IMR-90 (cell line): Measurements from ENCODE around the gene CD300LB. TPM values are rescaled to one million over a fixed set of nuclear protein-coding genes. Genes with fewer than 3 reads are reported as not detected.

Experiments
- ATAC-seq: fragments of 200-7000 bp; cut with Tn5 transposase; 2 replicates; pipeline ENCODE4 v1.9.1; 2020; ENCODE audit warnings: low read depth, mild to moderate bottlenecking, moderate library complexity
- BruUV-seq: library from RNA; stranded (reverse); fragments of 400-500 nt; replicated peaks from 2 replicates; lab custom pipeline; 2021; lab: Mats Ljungman, UMichigan
- CTCF ChIA-PET: fragments of 300-600 bp; formaldehyde crosslinking; extraction: SDS; loops from one replicate; lab custom pipeline; 2021; ENCODE audit warnings: antibody characterized with exemption; lab: Yijun Ruan, JAX
- POLR2A ChIA-PET: fragments of 300-600 bp; sonication (Branson Sonifier 250); formaldehyde crosslinking; loops from one replicate; lab custom pipeline; 2022; ENCODE audit warnings: antibody characterized with exemption; ENCODE audit not compliant: unreplicated experiment; lab: Charles Lee
- DNase-seq: peaks from one replicate; pipeline ENCODE4 v3.0.0; 2013
- H2AFZ ChIP-seq: replicated peaks from 2 replicates; pipeline ENCODE3; 2013; ENCODE audit warnings: low read length, mild to moderate bottlenecking; ENCODE audit not compliant: poor library complexity
- H2AK5ac ChIP-seq: 2 replicates; pipeline ENCODE4 v1.6.1; 2013; ENCODE audit warnings: low read depth, low read length, inconsistent platforms
- H2AK9ac ChIP-seq: replicated peaks from 2 replicates; pipeline ENCODE3; 2013; ENCODE audit warnings: mild to moderate bottlenecking, low read depth, low read length, moderate library complexity; ENCODE audit not compliant: poor library complexity
- H2BK120ac ChIP-seq: 2 replicates; pipeline ENCODE4 v1.6.1; 2013; ENCODE audit warnings: low read depth, low read length, inconsistent platforms
- H2BK15ac ChIP-seq: 3 replicates; pipeline ENCODE4 v1.6.1; 2013; ENCODE audit warnings: low read depth, low read length, inconsistent platforms
- H2BK20ac ChIP-seq: 2 replicates; pipeline ENCODE4 v1.6.1; 2013; ENCODE audit warnings: low read depth, mild to moderate bottlenecking, inconsistent platforms, low read length, moderate library complexity
- H2BK5ac ChIP-seq: 2 replicates; pipeline ENCODE4 v1.6.1; 2013; ENCODE audit warnings: mild to moderate bottlenecking, low read depth, low read length, inconsistent platforms; ENCODE audit not compliant: poor library complexity, severe bottlenecking
- H3K14ac ChIP-seq: replicated peaks from 2 replicates; pipeline ENCODE4 v1.6.1; 2013; ENCODE audit warnings: low read depth, low read length, inconsistent platforms
- H3K18ac ChIP-seq: 2 replicates; pipeline ENCODE4 v1.6.1; 2013; ENCODE audit warnings: low read depth, low read length, control low read depth
- H3K23ac ChIP-seq: 2 replicates; pipeline ENCODE4 v1.6.1; 2013; ENCODE audit warnings: low read depth, low read length, inconsistent platforms
- H3K27ac ChIP-seq: 2 replicates; pipeline ENCODE4 v1.5.1; 2013; ENCODE audit warnings: mild to moderate bottlenecking, control low read depth, low read length; ENCODE audit not compliant: insufficient read depth
- H3K27me3 ChIP-seq: 2 replicates; pipeline ENCODE4 v1.6.1; 2013; ENCODE audit warnings: low read length; ENCODE audit not compliant: control insufficient read depth, insufficient read depth
- H3K36me3 ChIP-seq: 2 replicates; pipeline ENCODE4 v1.6.1; 2013; ENCODE audit warnings: low read length, mixed read lengths; ENCODE audit not compliant: control insufficient read depth, insufficient read depth
- H3K4ac ChIP-seq: 2 replicates; pipeline ENCODE4 v1.6.1; 2013; ENCODE audit warnings: low read depth, low read length, inconsistent platforms
- H3K4me1 ChIP-seq: 2 replicates; pipeline ENCODE4 v1.6.1; 2013; ENCODE audit warnings: low read length, mixed read lengths; ENCODE audit not compliant: control insufficient read depth, insufficient read depth
- H3K4me2 ChIP-seq: 2 replicates; pipeline ENCODE4 v1.6.1; 2013; ENCODE audit warnings: low read depth, mild to moderate bottlenecking, control low read depth, low read length, moderate library complexity
- H3K4me3 ChIP-seq: 2 replicates; pipeline ENCODE4 v1.5.1; 2013; ENCODE audit warnings: low read depth, mild to moderate bottlenecking, control low read depth, low read length, moderate library complexity; ENCODE audit not compliant: insufficient read depth
- H3K56ac ChIP-seq: 2 replicates; pipeline ENCODE4 v1.6.1; 2013; ENCODE audit warnings: low read length, inconsistent platforms; ENCODE audit not compliant: insufficient read depth; ENCODE audit errors: extremely low read depth
- H3K79me1 ChIP-seq, 2 experiments: 2 replicates each; pipeline ENCODE4 v1.6.1; 2013; ENCODE audit warnings: low read length in 2 of 2, inconsistent platforms in 1 of 2, low read depth in 1 of 2
- H3K9ac ChIP-seq: 2 replicates; pipeline ENCODE4 v1.6.1; 2013; ENCODE audit warnings: low read depth, low read length, control low read depth
- H3K9me1 ChIP-seq: 2 replicates; pipeline ENCODE4 v1.6.1; 2013; ENCODE audit warnings: low read length, inconsistent platforms; ENCODE audit not compliant: insufficient read depth
- H3K9me3 ChIP-seq: 2 replicates; pipeline ENCODE4 v1.6.1; 2013; ENCODE audit warnings: low read length; ENCODE audit not compliant: control insufficient read depth, insufficient read depth
- H4K20me1 ChIP-seq: 2 replicates; pipeline ENCODE4 v1.6.1; 2013; ENCODE audit warnings: low read length, inconsistent platforms; ENCODE audit not compliant: insufficient read depth
- H4K5ac ChIP-seq: 2 replicates; pipeline ENCODE4 v1.6.1; 2013; ENCODE audit warnings: mild to moderate bottlenecking, low read depth, low read length, control low read depth
- H4K8ac ChIP-seq, 2 experiments: 2 replicates each; pipeline ENCODE4 v1.6.1; 2013; ENCODE audit warnings: low read depth in 2 of 2, low read length in 2 of 2, control low read depth in 1 of 2, inconsistent platforms in 1 of 2
- H4K91ac ChIP-seq: 2 replicates; pipeline ENCODE4 v1.6.1; 2013; ENCODE audit warnings: low read depth, low read length, inconsistent platforms; ENCODE audit not compliant: insufficient read depth
- CEBPB ChIP-seq: IDR thresholded peaks from 2 replicates; pipeline ENCODE4 v1.6.1; 2012; ENCODE audit warnings: low read depth, low read length, improper control_type of control experiment
- CHD1 ChIP-seq: IDR thresholded peaks from 2 replicates; pipeline ENCODE4 v1.6.1; 2012; ENCODE audit warnings: low read depth, low read length, improper control_type of control experiment
- ELK1 ChIP-seq: fragments of 150-350 bp; IDR thresholded peaks from 2 replicates; pipeline ENCODE4 v1.6.1; 2016; ENCODE audit warnings: low read depth, mild to moderate bottlenecking, low read length, moderate library complexity, borderline replicate concordance
- FOS ChIP-seq: fragments of 150-350 bp; IDR thresholded peaks from 2 replicates; pipeline ENCODE4 v1.6.1; 2016; ENCODE audit warnings: low read depth, low read length
- MXI1 ChIP-seq: IDR thresholded peaks from 2 replicates; pipeline ENCODE4 v1.6.1; 2012; ENCODE audit warnings: low read depth, mild to moderate bottlenecking, low read length, moderate library complexity, borderline replicate concordance
- POLR2A ChIP-seq: IDR thresholded peaks from 2 replicates; pipeline ENCODE4 v1.6.1; 2012; ENCODE audit warnings: mild to moderate bottlenecking, low read depth, low read length
- RAD21 ChIP-seq: IDR thresholded peaks from 2 replicates; pipeline ENCODE4 v1.6.1; 2012; ENCODE audit warnings: low read length, improper control_type of control experiment
- RCOR1 ChIP-seq: IDR thresholded peaks from 2 replicates; pipeline ENCODE4 v1.6.1; 2012; ENCODE audit warnings: mild to moderate bottlenecking, low read length, improper control_type of control experiment; ENCODE audit not compliant: insufficient replicate concordance
- WGBS, 2 experiments: methylation state at CpG; one replicate each; pipeline versions ENCODE4 v1.1.5 to v1.1.7; 2013; ENCODE audit warnings: missing lambda C conversion rate in 2 of 2; ENCODE audit not compliant: insufficient read length in 1 of 2; ENCODE audit errors: extremely low coverage in 2 of 2; 5-methylcytosine and 5-hydroxymethylcytosine counted together
- dilution Hi-C: fragments of 300-500 bp; cut with HindIII; formaldehyde crosslinking; loops from one replicate; pipeline ENCODE4 v1.14.3; 2018; ENCODE audit warnings: low sequenced_read_pairs; ENCODE audit not compliant: unreplicated experiment
- in situ Hi-C: fragments of 300-500 bp; cut with MboI; formaldehyde crosslinking; loops from 3 replicates; pipeline ENCODE4 v1.14.3; 2019; ENCODE audit warnings: low sequenced_read_pairs, inconsistent platforms, mixed read lengths
- intact Hi-C: fragments of 100-400 bp; cut with micrococcal nuclease; formaldehyde crosslinking; loops from 2 replicates; pipeline ENCODE4 v1.10.0; 2022
- polyA plus RNA-seq, 3 experiments: library from polyadenylated mRNA; depleted of rRNA; stranded (reverse); fragments of >200 nt; gene quantifications; 2 replicates each; pipeline ENCODE4 v1.2.3, GENCODE V29; 2012; ENCODE audit warnings: low replicate concordance in 1 of 3
- total RNA-seq: library from RNA; depleted of rRNA; stranded (reverse); fragments of >200 nt; gene quantifications from 2 replicates; pipeline ENCODE4 v1.2.3, GENCODE V29; 2012

The CD300LB gene
- total and polyA plus RNA-seq, 2 of the 4 experiments (the other 2 are of a cell fraction), result not detected

DNA sequence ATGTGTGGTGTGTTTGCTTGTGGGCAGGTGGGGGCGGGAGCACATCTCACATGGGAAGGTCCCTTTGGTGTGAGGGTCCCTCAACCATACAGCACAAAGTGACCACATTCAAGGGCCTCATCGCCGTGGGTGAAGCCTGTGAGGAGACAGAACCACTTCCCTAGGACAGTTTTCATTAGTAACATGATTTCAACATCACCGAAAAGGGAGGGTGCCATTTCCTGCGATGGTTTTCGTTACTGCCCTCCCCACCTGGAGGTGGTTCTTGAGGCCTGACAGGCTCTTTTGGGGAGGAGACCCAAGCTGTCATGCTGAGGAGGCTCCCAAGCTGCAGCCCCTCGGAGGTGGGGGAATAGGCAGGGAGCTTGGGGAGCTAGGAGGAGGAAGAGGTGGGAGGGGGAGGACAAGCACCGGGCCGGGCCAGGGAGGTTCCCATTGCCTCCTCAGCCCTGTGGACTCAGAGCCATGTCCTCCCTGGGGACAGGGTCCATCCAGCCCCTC lies 9.5 kb downstream of the CD300LB start:
- no peaks in the 10 kb centered on the region for H3K9me1 ChIP-seq
- ATAC-seq (no peak), DNase-seq (no peak)
- in situ Hi-C loops (no loop called here), dilution Hi-C loops (no loop called here), intact Hi-C loops (no loop called here)
- no peak overlapping the region for H3K4ac ChIP-seq
- no peak overlapping the region for H2BK5ac ChIP-seq
- H3K23ac ChIP-seq, result no peak overlapping the region
- ChIA-PET POLR2A (no interaction called here), CTCF (no interaction called here)
- H2AK9ac ChIP-seq, result no peak overlapping the region
- no peak overlapping the region for H4K91ac ChIP-seq
- no peak overlapping the region for H4K5ac ChIP-seq
- no TSS peak for BruUV-seq
- no CpG with 5 or more reads among the region's 9 CpGs for WGBS, 2 experiments
- no peak overlapping the region for H3K18ac ChIP-seq
- H2BK20ac ChIP-seq, result no peak overlapping the region
- H3K9ac ChIP-seq, result no peak overlapping the region
- H3K4me1 ChIP-seq, result no peaks in the 10 kb centered on the region
- no peak overlapping the region for H2BK120ac ChIP-seq
- no peaks in the 10 kb centered on the region for H3K27me3 ChIP-seq
- no peak overlapping the region for H3K27ac ChIP-seq
- no peak overlapping the region for H3K4me3 ChIP-seq
- no peak for TF ChIP-seq CEBPB
- no peak for TF ChIP-seq FOS
- TF ChIP-seq RCOR1, result no peak
- no peak for TF ChIP-seq MXI1
- TF ChIP-seq RAD21, result no peak
- TF ChIP-seq POLR2A, result no peak
- no peak for TF ChIP-seq ELK1
- TF ChIP-seq CHD1, result no peak
- H2BK15ac ChIP-seq, result no peak overlapping the region
- H3K14ac ChIP-seq, result no peak overlapping the region
- H3K36me3 ChIP-seq, result no peaks in the 10 kb centered on the region
- H4K8ac ChIP-seq, result no peak overlapping the region
- H3K79me1 ChIP-seq, result no peaks in the 10 kb centered on the region
- no peak overlapping the region for H2AK5ac ChIP-seq
- H3K4me2 ChIP-seq, result no peak overlapping the region
- H2AFZ ChIP-seq, result no peak overlapping the region
- peaks cover 39% of the 10 kb centered on the region for H3K9me3 ChIP-seq
- H3K56ac ChIP-seq, result no peak overlapping the region
- no peaks in the 10 kb centered on the region for H4K20me1 ChIP-seq
